ACC112 (cell line): Measurements from ENCODE around the gene DUSP8.
"Not testable (repeated sequence)": the region's sequence is repeated elsewhere in the genome, so short reads cannot be mapped to it uniquely, and the experiment has no call there.

Experiments
- H2AFZ ChIP-seq: fragments of 200-600 bp; sonication (generic); one replicate; pipeline ENCODE4 v1.6.0; 2017; ENCODE audit warnings: antibody characterized with exemption, low read length; ENCODE audit not compliant: unreplicated experiment
- H3K27ac ChIP-seq: fragments of 200-600 bp; sonication (generic); 2 replicates; pipeline ENCODE4 v1.5.1; 2014; ENCODE audit warnings: low read depth, mild to moderate bottlenecking, antibody characterized with exemption, low read length, moderate library complexity
- H3K27me3 ChIP-seq: fragments of 200-600 bp; sonication (generic); 2 replicates; pipeline ENCODE4 v1.6.1; 2014; ENCODE audit warnings: mild to moderate bottlenecking, antibody characterized with exemption, low read length, moderate library complexity, mixed read lengths; ENCODE audit not compliant: insufficient read depth
- H3K36me3 ChIP-seq: fragments of 200-600 bp; sonication (generic); 2 replicates; pipeline ENCODE4 v1.6.1; 2016; ENCODE audit warnings: mild to moderate bottlenecking, antibody characterized with exemption, low read length, moderate library complexity, mixed read lengths; ENCODE audit not compliant: insufficient read depth
- H3K4me1 ChIP-seq: fragments of 200-600 bp; sonication (generic); one replicate; pipeline ENCODE4 v1.6.1; 2016; ENCODE audit warnings: low read length, mixed read lengths; ENCODE audit not compliant: insufficient read depth, unreplicated experiment, control insufficient read depth
- H3K4me3 ChIP-seq: fragments of 200-600 bp; sonication (generic); 2 replicates; pipeline ENCODE4 v1.5.1; 2014; ENCODE audit warnings: mild to moderate bottlenecking, low read depth, low read length
- H3K79me2 ChIP-seq: fragments of 200-600 bp; sonication (generic); one replicate; pipeline ENCODE4 v1.6.0; 2016; ENCODE audit warnings: low read length; ENCODE audit not compliant: control insufficient read depth, unreplicated experiment, insufficient read depth

The DUSP8 gene

DNA sequence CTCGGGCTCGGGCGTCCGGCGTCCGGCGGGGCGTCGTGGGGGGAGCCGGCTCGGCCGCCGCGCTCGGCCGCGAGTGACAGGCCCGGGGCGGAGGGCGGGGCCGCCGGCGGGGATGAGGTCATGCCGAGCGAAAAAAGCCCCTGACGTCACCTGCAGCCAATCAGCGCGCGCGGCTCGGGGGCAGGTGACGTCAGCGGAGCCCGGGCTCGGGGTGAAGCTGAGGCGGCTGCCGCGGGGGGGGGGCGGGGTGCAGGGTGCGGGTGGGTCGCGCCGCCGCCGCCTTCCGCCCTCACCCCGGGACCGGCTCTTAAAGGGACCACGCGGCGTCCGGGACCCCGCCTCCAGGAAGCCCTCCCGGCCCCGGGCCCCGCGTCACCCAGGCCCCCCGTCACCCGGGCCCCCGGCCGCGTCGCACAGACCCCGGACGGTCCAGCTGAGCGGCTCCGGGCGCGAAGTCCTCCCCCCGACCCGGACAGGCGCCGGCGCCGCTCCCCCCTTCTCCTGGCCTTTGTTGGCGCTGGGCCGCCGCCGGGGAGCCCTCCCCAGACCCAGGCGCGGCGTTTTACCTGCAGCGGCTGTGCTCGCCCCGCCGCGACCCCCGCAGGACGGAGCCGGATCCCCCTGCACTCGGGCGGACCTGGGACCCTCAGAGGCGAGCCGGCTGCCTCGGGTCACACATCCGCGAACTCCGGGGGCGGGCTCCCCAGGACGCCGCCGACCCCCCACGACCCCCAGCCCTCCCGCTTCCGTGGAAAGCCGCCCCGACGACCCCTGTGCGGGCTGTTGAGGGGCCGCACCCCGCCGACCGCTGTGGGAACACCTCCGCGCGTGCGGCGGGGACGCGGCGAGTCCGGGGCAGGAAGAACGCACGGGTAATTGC, at the start of gene DUSP8:
Gene DUSP8, minus strand, starts transcription at position 75 of the 880 bp plus-strand sequence. CDS start 6,445 bp downstream, outside the sequence.
- no peaks in the 10 kb centered on the region for H3K4me1 ChIP-seq
- H3K36me3 ChIP-seq, result no peaks in the 10 kb centered on the region
- peaks cover 47% of the 10 kb centered on the region for H3K27me3 ChIP-seq
- peak within 1 kb of the TSS; percentile 14 for H2AFZ ChIP-seq
- no peaks in the 10 kb centered on the region for H3K79me2 ChIP-seq
- peak within 1 kb of the TSS; percentile 60; the same call in 1 of the 2 replicates for H3K4me3 ChIP-seq
- no peak within 1 kb of the TSS for H3K27ac ChIP-seq

DNA sequence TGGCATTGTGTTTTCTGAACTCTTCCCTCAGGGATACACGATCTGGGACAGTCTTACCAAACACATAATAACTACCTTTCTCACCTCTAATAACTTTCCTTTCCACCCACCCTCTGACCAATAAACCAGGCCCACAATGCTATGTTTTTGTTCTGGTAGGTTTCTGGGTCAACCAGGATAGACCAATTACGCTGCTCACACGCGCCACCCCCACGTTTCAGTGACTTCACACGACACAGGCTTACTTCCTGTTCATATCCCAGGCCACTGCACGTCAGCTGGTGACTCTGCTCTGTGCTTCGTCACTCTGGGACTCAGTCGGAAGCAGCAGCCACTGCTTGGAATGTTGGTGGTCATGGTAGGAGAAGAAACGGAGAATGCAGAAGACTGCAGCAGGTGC, 47.4 kb upstream of the DUSP8 start:
- no peaks in the 10 kb centered on the region for H3K4me1 ChIP-seq
- no peak overlapping the region for H2AFZ ChIP-seq
- no peak overlapping the region for H3K4me3 ChIP-seq
- no peaks in the 10 kb centered on the region for H3K36me3 ChIP-seq
- H3K79me2 ChIP-seq, result no peaks in the 10 kb centered on the region
- no peak overlapping the region for H3K27ac ChIP-seq
- peaks cover 65% of the 10 kb centered on the region for H3K27me3 ChIP-seq

DNA sequence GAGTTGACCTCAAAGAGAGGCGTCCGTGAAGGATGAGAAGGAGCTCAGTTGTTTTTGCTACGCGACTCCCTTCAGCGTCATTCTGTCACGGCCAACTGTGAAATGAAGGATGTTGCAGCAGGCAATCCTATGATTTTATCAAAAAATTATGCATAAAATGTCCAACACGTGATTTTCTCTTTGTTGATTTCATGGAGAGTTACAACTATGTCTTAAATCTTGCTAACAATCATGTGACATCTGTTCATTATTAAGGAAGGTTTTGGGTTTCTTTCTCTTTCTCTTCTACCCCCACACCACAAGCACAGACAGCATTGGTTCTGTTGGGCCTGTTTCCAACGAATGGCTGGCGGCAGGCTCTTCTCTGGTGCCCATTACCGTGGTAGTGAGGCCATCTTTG, 46.2 kb upstream of the DUSP8 start:
- no peaks in the 10 kb centered on the region for H3K79me2 ChIP-seq
- H3K27ac ChIP-seq, result no peak overlapping the region
- H2AFZ ChIP-seq, result no peak overlapping the region
- H3K4me3 ChIP-seq, result no peak overlapping the region
- H3K4me1 ChIP-seq, result no peaks in the 10 kb centered on the region
- peaks cover 67% of the 10 kb centered on the region for H3K27me3 ChIP-seq
- H3K36me3 ChIP-seq, result no peaks in the 10 kb centered on the region

- Histone ChIP-seq H3K4me3 (no peak within 1 kb of the TSS), H2AFZ (no peak within 1 kb of the TSS), H3K36me3 (no peaks in the 10 kb centered on the region), H3K27ac (no peak within 1 kb of the TSS), H3K4me1 (no peaks in the 10 kb centered on the region), H3K79me2 (no peaks in the 10 kb centered on the region), H3K27me3 (peaks cover 45% of the 10 kb centered on the region)
Measured at GRCh38 chr11:1608363-1608762, 36.3 kb upstream of the DUSP8 start, which contains the start of gene KRTAP5-3. TSS of gene KRTAP5-3 (minus strand) at chr11:1608463. CDS start at chr11:1608385, 78 bp downstream.

- not testable (repeated sequence) for H3K4me3 ChIP-seq, H3K27ac ChIP-seq, H3K36me3 ChIP-seq, H3K79me2 ChIP-seq, H2AFZ ChIP-seq, H3K4me1 ChIP-seq
- peaks cover 46% of the 10 kb centered on the region for H3K27me3 ChIP-seq
Measured at GRCh38 chr11:1607901-1608300, 35.8 kb upstream of the DUSP8 start.

GRCh38 chr11:1607156-1607845, 35.2 kb upstream of the DUSP8 start:
- H2AFZ ChIP-seq, H3K36me3 ChIP-seq, H3K4me3 ChIP-seq, H3K79me2 ChIP-seq, H3K4me1 ChIP-seq, H3K27ac ChIP-seq: not testable (repeated sequence)
- peaks cover 52% of the 10 kb centered on the region for H3K27me3 ChIP-seq

GRCh38 chr11:1605923-1606322, 33.9 kb upstream of the DUSP8 start:
- H3K36me3 ChIP-seq, H3K79me2 ChIP-seq, H3K4me1 ChIP-seq, H2AFZ ChIP-seq, H3K4me3 ChIP-seq, H3K27ac ChIP-seq: not testable (repeated sequence)
- H3K27me3 ChIP-seq, result peaks cover 65% of the 10 kb centered on the region

DNA sequence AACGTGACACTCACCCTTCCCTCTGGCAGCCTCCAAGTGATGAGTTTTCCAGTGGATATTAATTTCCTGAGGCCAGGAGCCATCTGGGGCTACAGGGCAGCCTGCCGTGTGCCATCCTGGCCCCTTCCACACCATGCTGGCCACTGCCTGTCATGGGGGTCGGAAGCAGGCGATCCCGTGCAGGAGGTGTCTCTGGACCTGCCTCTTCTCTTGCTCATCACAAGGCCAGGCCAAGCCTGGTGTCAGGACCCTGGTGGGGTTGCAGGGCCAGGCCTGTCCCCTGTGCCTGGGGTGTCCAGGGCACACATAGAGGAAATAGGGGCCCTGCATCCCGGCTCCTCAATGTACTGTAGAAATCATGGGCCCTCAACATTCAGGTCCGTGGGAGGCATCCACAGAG, 32.6 kb upstream of the DUSP8 start:
- Histone ChIP-seq H3K27ac (no peak overlapping the region), H3K36me3 (no peaks in the 10 kb centered on the region), H3K4me1 (no peaks in the 10 kb centered on the region), H3K27me3 (peaks cover 77% of the 10 kb centered on the region), H3K4me3 (no peak overlapping the region), H2AFZ (no peak overlapping the region), H3K79me2 (no peaks in the 10 kb centered on the region)

- H3K79me2 ChIP-seq, result no peaks in the 10 kb centered on the region
- no peak overlapping the region for H3K4me3 ChIP-seq
- no peaks in the 10 kb centered on the region for H3K36me3 ChIP-seq
- no peak overlapping the region for H2AFZ ChIP-seq
- no peak overlapping the region for H3K27ac ChIP-seq
- no peaks in the 10 kb centered on the region for H3K4me1 ChIP-seq
- peaks cover 83% of the 10 kb centered on the region for H3K27me3 ChIP-seq
Measured at GRCh38 chr11:1604181-1604580, 32.1 kb upstream of the DUSP8 start.

DNA sequence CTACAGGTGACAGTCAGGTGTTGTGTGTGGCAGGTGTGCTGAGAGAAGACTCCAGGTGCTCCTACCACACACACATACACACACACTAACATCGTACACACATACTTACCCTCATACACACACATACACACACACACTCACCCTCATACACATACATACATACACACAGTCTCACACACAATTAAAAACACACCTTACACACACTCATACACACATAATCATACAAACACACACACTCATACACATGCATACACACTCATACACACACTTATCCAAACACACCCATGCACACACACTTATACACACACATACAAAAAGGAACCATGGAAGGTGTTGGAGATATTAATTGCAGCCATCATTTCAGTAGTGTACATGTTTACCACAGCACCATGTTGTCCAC, 31.6 kb upstream of the DUSP8 start:
- Histone ChIP-seq H2AFZ (no peak overlapping the region), H3K4me3 (no peak overlapping the region), H3K36me3 (no peaks in the 10 kb centered on the region), H3K4me1 (no peaks in the 10 kb centered on the region), H3K79me2 (no peaks in the 10 kb centered on the region), H3K27ac (no peak overlapping the region), H3K27me3 (peaks cover 87% of the 10 kb centered on the region)

- H3K4me1 ChIP-seq, H2AFZ ChIP-seq, H3K27ac ChIP-seq, H3K4me3 ChIP-seq, H3K79me2 ChIP-seq, H3K36me3 ChIP-seq: not testable (repeated sequence)
- peaks cover 93% of the 10 kb centered on the region for H3K27me3 ChIP-seq
Measured at GRCh38 chr11:1601663-1602062, 29.6 kb upstream of the DUSP8 start.
